Kidney (tissue), 22 donors: ENCODE data around the gene SPANXA1. TPM values are rescaled to one million over a fixed set of nuclear protein-coding genes. Genes with fewer than 3 reads are reported as not detected.
"Not testable (repeated sequence)": the region's sequence is repeated elsewhere in the genome, so short reads cannot be mapped to it uniquely, and the experiment has no call there.

Experiments
- DNase-seq, 5 donors: peaks; one replicate each; pipeline ENCODE4 v3.0.0-alpha.2; 2013 to 2020
- FAIRE-seq: peaks from 2 replicates; lab custom pipeline; 2012; peaks lifted over from hg19 to GRCh38; lab: Jason Lieb, UNC
- H3K27ac ChIP-seq, 2 donors: one replicate each; pipeline ENCODE4 v1.7.0; 2013; ENCODE audit warnings: low read depth in 2 of 2, low read length in 2 of 2, inconsistent platforms in 1 of 2
- H3K27me3 ChIP-seq: one replicate; pipeline ENCODE4 v1.7.1; 2013; ENCODE audit warnings: low read length, inconsistent platforms; ENCODE audit not compliant: control insufficient read depth, insufficient read depth
- H3K36me3 ChIP-seq, 3 donors: one replicate each; pipeline versions ENCODE4 v1.7.0 to v1.7.1; 2013; ENCODE audit warnings: low read length in 3 of 3, control low read depth in 1 of 3, inconsistent platforms in 1 of 3; ENCODE audit not compliant: insufficient read depth in 3 of 3, control insufficient read depth in 2 of 3
- H3K4me1 ChIP-seq, 3 donors: one replicate each; pipeline versions ENCODE4 v1.7.0 to v1.7.1; 2013; ENCODE audit warnings: low read length in 3 of 3, inconsistent platforms in 1 of 3, low read depth in 1 of 3; ENCODE audit not compliant: control insufficient read depth in 2 of 3, insufficient read depth in 2 of 3
- H3K4me3 ChIP-seq, 3 donors: one replicate each; pipeline versions ENCODE4 v1.7.0 to v1.8.1; 2013; ENCODE audit warnings: low read length in 3 of 3, control low read depth in 1 of 3, inconsistent platforms in 1 of 3
- H3K9ac ChIP-seq, 3 donors: one replicate each; pipeline versions ENCODE4 v1.7.0 to v1.7.1; 2013; ENCODE audit warnings: low read length in 3 of 3, control low read depth in 1 of 3, inconsistent platforms in 1 of 3
- H3K9me3 ChIP-seq, 3 donors: one replicate each; pipeline versions ENCODE4 v1.7.0 to v1.7.1; 2013; ENCODE audit warnings: low read length in 3 of 3, control low read depth in 1 of 3, inconsistent platforms in 1 of 3; ENCODE audit not compliant: control insufficient read depth in 2 of 3, insufficient read depth in 1 of 3
- CTCF ChIP-seq: IDR thresholded peaks from 3 replicates; pipeline ENCODE4 v1.5.1; 2012; ENCODE audit warnings: mild to moderate bottlenecking, moderate library complexity, borderline replicate concordance; ENCODE audit not compliant: insufficient read depth; ENCODE audit errors: extremely low read depth
- intact Hi-C: fragments of 100-400 bp; cut with DNase I; formaldehyde crosslinking; loops from one replicate; pipeline ENCODE4 v1.11.1; 2022
- long read RNA-seq, 10 donors: library from polyadenylated mRNA in 1 of 10; unstranded in 1 of 10; transcript quantifications; one replicate each; pipeline ENCODE4 v2.0.0 and lab custom pipeline, GENCODE V29; 2021 to 2026
- polyA plus RNA-seq: library from polyadenylated mRNA; stranded (reverse); fragments of 350-450 nt; fragmentation: Illumina TruSeq; extraction: RNeasy Lipid Tissue Mini Kit (QIAGEN cat#74804); gene quantifications from one replicate; pipeline ENCODE4 v1.2.3, GENCODE V29; 2014; ENCODE audit warnings: low read depth, low replicate concordance; ENCODE audit not compliant: insufficient read depth
- total RNA-seq: library from RNA; stranded (reverse); fragmentation: NEBNext Ultra II Directional; extraction: Animal tissue kit (Norgen Biotek cat#: 25700); gene quantifications from one replicate; pipeline ENCODE4 v1.2.1, GENCODE V29; 2021
- donor health status: control.
- donor health status: control.
- donor health status: control.
- donor health status: control.
- donor health status: control.
- donor health status: DM: yes; HTN: yes; CAD: no.
- donor health status: Normal renal cell carcinoma (clear cell type).

SPANXA1 gene
- not detected for total RNA-seq
- not detected for polyA plus RNA-seq
- long read RNA-seq, donor 1 = 0 reads
- long read RNA-seq, donor 2 = 0 reads
- long read RNA-seq, donor 3 = 0 reads
- long read RNA-seq, donor 4 = 0 reads
- long read RNA-seq, donor 5 = 0 reads
- long read RNA-seq, donor 6 = 0 reads
- long read RNA-seq, donor 7 = 0 reads
- long read RNA-seq, donor 8 = 0 reads
- long read RNA-seq, donor 9 = 0 reads
- long read RNA-seq, donor 10 = 0 reads

- not testable (repeated sequence) for H3K9ac ChIP-seq, H3K4me1 ChIP-seq
These were observed at the start of gene SPANXA1 for GRCh38 chrX:141584638-141585037. Gene SPANXA1, minus strand, starts transcription at chrX:141584738. Its CDS starts 60 bp downstream, at chrX:141584678.

GRCh38 chrX:141632124-141632523 is 47.6 kb upstream of the SPANXA1 start:
- FAIRE-seq (no peak), DNase-seq (no peak)
- no peak overlapping the region for H3K4me3 ChIP-seq
- no peaks in the 10 kb centered on the region for H3K36me3 ChIP-seq
- intact Hi-C loops = no loop called here
- no peak overlapping the region for H3K27ac ChIP-seq
- no peak for TF ChIP-seq CTCF
- H3K27me3 ChIP-seq = no peaks in the 10 kb centered on the region
- H3K9ac ChIP-seq = no peak overlapping the region
- H3K4me1 ChIP-seq = no peaks in the 10 kb centered on the region
- no peaks in the 10 kb centered on the region for H3K9me3 ChIP-seq

More at GRCh38 chrX:141584638-141585037, at the start of gene SPANXA1:
- H3K9me3 ChIP-seq, DNase-seq, H3K4me3 ChIP-seq, H3K27me3 ChIP-seq, H3K36me3 ChIP-seq, H3K27ac ChIP-seq, intact Hi-C loops, FAIRE-seq: not testable (repeated sequence)

GRCh38 chrX:141619336-141619735 is 34.8 kb upstream of the SPANXA1 start:
- no peak for DNase-seq
- Histone ChIP-seq H3K9me3 (no peaks in the 10 kb centered on the region), H3K4me1 (no peaks in the 10 kb centered on the region), H3K36me3 (no peaks in the 10 kb centered on the region), H3K27ac (no peak overlapping the region), H3K4me3 (no peak overlapping the region), H3K27me3 (no peaks in the 10 kb centered on the region), H3K9ac (no peak overlapping the region)
- intact Hi-C loops = no loop called here
- no peak for TF ChIP-seq CTCF
- FAIRE-seq = no peak

GRCh38 chrX:141609111-141609510 is 24.6 kb upstream of the SPANXA1 start:
- H3K9ac ChIP-seq = no peak overlapping the region
- peak in 4 of 5 donors; percentile 18 to 72 (median 53) for DNase-seq
- no peaks in the 10 kb centered on the region for H3K27me3 ChIP-seq
- no peak overlapping the region for H3K4me3 ChIP-seq
- intact Hi-C loops = no loop called here
- H3K36me3 ChIP-seq = no peaks in the 10 kb centered on the region
- H3K9me3 ChIP-seq = no peaks in the 10 kb centered on the region
- H3K4me1 ChIP-seq = no peaks in the 10 kb centered on the region
- no peak overlapping the region for H3K27ac ChIP-seq
- no peak for FAIRE-seq
- TF ChIP-seq CTCF = no peak

- intact Hi-C loops, H3K4me3 ChIP-seq, H3K27me3 ChIP-seq, H3K9ac ChIP-seq, H3K4me1 ChIP-seq, H3K9me3 ChIP-seq, H3K27ac ChIP-seq, DNase-seq, FAIRE-seq, H3K36me3 ChIP-seq: not testable (repeated sequence)
These were observed 4.9 kb upstream of the SPANXA1 start, which contains the start of gene SPANXA2 for GRCh38 chrX:141589408-141589807. Gene SPANXA2, plus strand, starts transcription at chrX:141589708. Its CDS starts 60 bp downstream, at chrX:141589768.

GRCh38 chrX:141542551-141542950 is 42.0 kb downstream of the SPANXA1 start:
- peak in 1 of 5 donors; percentile 44 for DNase-seq
- H3K4me1 ChIP-seq, H3K36me3 ChIP-seq, FAIRE-seq, intact Hi-C loops, H3K4me3 ChIP-seq, H3K27ac ChIP-seq, H3K9me3 ChIP-seq, H3K27me3 ChIP-seq, H3K9ac ChIP-seq: not testable (repeated sequence)
